H9 (cell line): ENCODE results near the gene GAL3ST1. TPM values are rescaled to one million over a fixed set of nuclear protein-coding genes. Genes with fewer than 3 reads are reported as not detected.

Source experiments
- DNase-seq: peaks from one replicate; pipeline ENCODE4 v3.0.0-alpha.2; 2017
- H2AFZ ChIP-seq: one replicate; pipeline ENCODE4 v1.6.1; 2013; ENCODE audit warnings: mild to moderate bottlenecking, low read length, control low read depth, moderate library complexity
- H2AK5ac ChIP-seq: 2 replicates; pipeline ENCODE4 v1.6.1; 2013; ENCODE audit warnings: low read length, control low read depth, mixed read lengths; ENCODE audit not compliant: insufficient read length
- H2BK120ac ChIP-seq: one replicate; pipeline ENCODE4 v1.6.1; 2013; ENCODE audit warnings: low read depth, mild to moderate bottlenecking, low read length, control low read depth, inconsistent platforms; ENCODE audit not compliant: poor library complexity, severe bottlenecking
- H2BK12ac ChIP-seq: 2 replicates; pipeline ENCODE4 v1.6.1; 2013; ENCODE audit warnings: low read length, control low read depth, mixed read lengths, low read depth; ENCODE audit not compliant: insufficient read length
- H2BK15ac ChIP-seq: 2 replicates; pipeline ENCODE4 v1.6.1; 2013; ENCODE audit warnings: low read depth, low read length, control low read depth
- H2BK20ac ChIP-seq: one replicate; pipeline ENCODE4 v1.6.1; 2013; ENCODE audit warnings: low read depth, mild to moderate bottlenecking, low read length, control low read depth, inconsistent platforms; ENCODE audit not compliant: poor library complexity, severe bottlenecking
- H2BK5ac ChIP-seq: 2 replicates; pipeline ENCODE4 v1.6.1; 2013; ENCODE audit warnings: low read length, control low read depth, mixed read lengths; ENCODE audit not compliant: insufficient read length
- H3K14ac ChIP-seq: 2 replicates; pipeline ENCODE4 v1.6.1; 2013; ENCODE audit warnings: low read length, control low read depth; ENCODE audit not compliant: insufficient read depth
- H3K18ac ChIP-seq: 2 replicates; pipeline ENCODE4 v1.6.1; 2013; ENCODE audit warnings: low read depth, mild to moderate bottlenecking, mixed read lengths, low read length, control low read depth; ENCODE audit not compliant: insufficient read length
- H3K23ac ChIP-seq: 2 replicates; pipeline ENCODE4 v1.6.1; 2013; ENCODE audit warnings: low read length, control low read depth, mixed read lengths, low read depth; ENCODE audit not compliant: insufficient read length
- H3K23me2 ChIP-seq: 2 replicates; pipeline ENCODE4 v1.6.1; 2013; ENCODE audit warnings: low read depth, mild to moderate bottlenecking, mixed read lengths, low read length, control low read depth; ENCODE audit not compliant: insufficient read length, poor library complexity, severe bottlenecking
- H3K27ac ChIP-seq: 2 replicates; pipeline ENCODE4 v1.5.1; 2013; ENCODE audit warnings: low read length, control low read depth, mixed read lengths, low read depth; ENCODE audit not compliant: insufficient read length
- H3K27me3 ChIP-seq: 2 replicates; pipeline ENCODE4 v1.6.1; 2013; ENCODE audit warnings: low read length, control low read depth, inconsistent platforms; ENCODE audit not compliant: insufficient read depth
- H3K4ac ChIP-seq: 2 replicates; pipeline ENCODE4 v1.6.1; 2013; ENCODE audit warnings: low read depth, mild to moderate bottlenecking, control low read depth, inconsistent platforms, low read length, moderate library complexity
- H3K4me1 ChIP-seq: 2 replicates; pipeline ENCODE4 v1.6.1; 2013; ENCODE audit warnings: low read length, control low read depth, inconsistent platforms; ENCODE audit not compliant: insufficient read depth
- H3K4me2 ChIP-seq: 2 replicates; pipeline ENCODE4 v1.6.1; 2013; ENCODE audit warnings: low read length, control low read depth, mixed read lengths; ENCODE audit not compliant: insufficient read length, insufficient read depth
- H3K56ac ChIP-seq: 2 replicates; pipeline ENCODE4 v1.6.1; 2013; ENCODE audit warnings: low read depth, mild to moderate bottlenecking, mixed read lengths, low read length, control low read depth; ENCODE audit not compliant: insufficient read length
- H3K79me1 ChIP-seq: 2 replicates; pipeline ENCODE4 v1.6.1; 2013; ENCODE audit warnings: low read depth, mild to moderate bottlenecking, moderate library complexity, low read length, control low read depth, inconsistent platforms; ENCODE audit not compliant: insufficient read depth, poor library complexity, severe bottlenecking
- H3K79me2 ChIP-seq: 2 replicates; pipeline ENCODE4 v1.6.1; 2013; ENCODE audit warnings: low read length, control low read depth, inconsistent platforms; ENCODE audit not compliant: insufficient read depth
- H3K9ac ChIP-seq: 2 replicates; pipeline ENCODE4 v1.6.1; 2013; ENCODE audit warnings: low read length, control low read depth, mixed read lengths; ENCODE audit not compliant: insufficient read length; ENCODE audit errors: extremely low read depth
- H3K9me3 ChIP-seq: one replicate; pipeline ENCODE4 v1.6.1; 2013; ENCODE audit warnings: low read depth, low read length, inconsistent platforms; ENCODE audit not compliant: control insufficient read depth
- H3T11ph ChIP-seq: one replicate; pipeline ENCODE4 v1.6.1; 2013; ENCODE audit warnings: mild to moderate bottlenecking, low read length, control low read depth, inconsistent platforms
- H4K20me1 ChIP-seq: one replicate; pipeline ENCODE4 v1.6.1; 2013; ENCODE audit not compliant: control insufficient read depth, insufficient read length, insufficient read depth
- H4K5ac ChIP-seq: 2 replicates; pipeline ENCODE4 v1.6.1; 2013; ENCODE audit warnings: low read depth, mild to moderate bottlenecking, mixed read lengths, low read length, control low read depth; ENCODE audit not compliant: insufficient read length
- H4K8ac ChIP-seq: replicated peaks from 2 replicates; pipeline ENCODE4 v1.6.1; 2013; ENCODE audit warnings: low read length, control low read depth, mixed read lengths, low read depth; ENCODE audit not compliant: insufficient read length
- H4K91ac ChIP-seq: 2 replicates; pipeline ENCODE4 v1.6.1; 2013; ENCODE audit warnings: low read depth, mild to moderate bottlenecking, moderate library complexity, mixed read lengths, low read length, control low read depth; ENCODE audit not compliant: insufficient read length
- H3K27ac Mint-ChIP-seq, 3 experiments: 2 replicates in 2 of 3; 3 replicates in 1 of 3; pipeline ENCODE4 v1.8.0; 2020 to 2021; ENCODE audit warnings: mixed read lengths in 3 of 3, mild to moderate bottlenecking in 1 of 3, moderate library complexity in 1 of 3
- H3K27me3 Mint-ChIP-seq: 2 replicates; pipeline ENCODE4 v1.8.0; 2021; ENCODE audit warnings: low read depth, mild to moderate bottlenecking, moderate library complexity, mixed read lengths
- H3K36me3 Mint-ChIP-seq, 3 experiments: 2 replicates in 2 of 3; 3 replicates in 1 of 3; pipeline ENCODE4 v1.8.0; 2020 to 2021; ENCODE audit warnings: low read depth in 3 of 3, mixed read lengths in 3 of 3; ENCODE audit not compliant: insufficient read depth in 1 of 3
- H3K4me1 Mint-ChIP-seq, 2 experiments: 2 replicates each; pipeline ENCODE4 v1.8.0; 2020; ENCODE audit warnings: mixed read lengths in 2 of 2
- H3K4me3 Mint-ChIP-seq, 2 experiments: 2 replicates in 1 of 2; 3 replicates in 1 of 2; pipeline ENCODE4 v1.8.0; 2020 to 2021; ENCODE audit warnings: mild to moderate bottlenecking in 2 of 2, mixed read lengths in 2 of 2, moderate library complexity in 1 of 2
- H3K9me3 Mint-ChIP-seq, 2 experiments: 2 replicates in 1 of 2; 3 replicates in 1 of 2; pipeline ENCODE4 v1.8.0; 2020; ENCODE audit warnings: mild to moderate bottlenecking in 2 of 2, mixed read lengths in 2 of 2, moderate library complexity in 1 of 2
- CTCF ChIP-seq: fragments of 200-600 bp; sonication (generic); conservative IDR thresholded peaks from 3 replicates; pipeline ENCODE4 v1.8.0; 2021; ENCODE audit warnings: antibody characterized with exemption, mild to moderate bottlenecking
- whole genome bisulfite sequencing: extraction: QIAGEN DNeasy Blood & Tissue Kit; methylation state at CpG from one replicate; pipeline ENCODE4 v1.1.7; 2013; ENCODE audit warnings: missing lambda C conversion rate, low lambda C conversion rate, mixed read lengths; ENCODE audit not compliant: insufficient read length; ENCODE audit errors: extremely low coverage; 5-methylcytosine and 5-hydroxymethylcytosine counted together
- total RNA-seq: library from RNA; stranded (reverse); gene quantifications from 2 replicates; pipeline ENCODE4 v1.2.1, GENCODE V29; 2021

GAL3ST1 gene
- total RNA-seq, 1 experiment from 2014 or later: 5.1 TPM

- no peaks in the 10 kb centered on the region for H3K79me2 ChIP-seq
- H3K9ac ChIP-seq: no peak overlapping the region
- no peak overlapping the region for H3K4ac ChIP-seq
- no peak overlapping the region for H2BK120ac ChIP-seq
- Mint-ChIP-seq H3K4me1 (peaks cover 9 to 17% of the 10 kb centered on the region in 2 experiments), H3K27me3 (no peaks in the 10 kb centered on the region; the same call in none of the 2 replicates), H3K27ac (no peak overlapping the region), H3K36me3 (no peaks in the 10 kb centered on the region), H3K9me3 (no peaks in the 10 kb centered on the region), H3K4me3 (no peak overlapping the region)
- no peak for DNase-seq
- H3K14ac ChIP-seq: no peak overlapping the region
- H4K8ac ChIP-seq: no peak overlapping the region
- H3K18ac ChIP-seq: no peak overlapping the region
- no peak overlapping the region for H2AK5ac ChIP-seq
- H2BK5ac ChIP-seq: no peak overlapping the region
- no peaks in the 10 kb centered on the region for H3K27me3 ChIP-seq
- no peak overlapping the region for H3T11ph ChIP-seq
- no peaks in the 10 kb centered on the region for H3K4me1 ChIP-seq
- no peak overlapping the region for H2AFZ ChIP-seq
- H3K23ac ChIP-seq: no peak overlapping the region
- H3K9me3 ChIP-seq: no peaks in the 10 kb centered on the region
- H4K20me1 ChIP-seq: no peaks in the 10 kb centered on the region
- no peaks in the 10 kb centered on the region for H3K79me1 ChIP-seq
- no peak overlapping the region for H2BK12ac ChIP-seq
- H3K27ac ChIP-seq: no peak overlapping the region
- no peak overlapping the region for H2BK20ac ChIP-seq
- WGBS: no CpG with 5 or more reads among the region's 4 CpGs
- H2BK15ac ChIP-seq: no peak overlapping the region
- no peaks in the 10 kb centered on the region for H3K23me2 ChIP-seq
- H3K56ac ChIP-seq: no peak overlapping the region
- no peak overlapping the region for H4K91ac ChIP-seq
- TF ChIP-seq CTCF: no peak
- H3K4me2 ChIP-seq: no peak overlapping the region
- no peak overlapping the region for H4K5ac ChIP-seq
Observed at GRCh38 chr22:30535182-30535581, 39.3 kb downstream of the GAL3ST1 start.
